DOHH2 (cell line): Measurements from ENCODE around the gene HMGCS2.

Source experiments
- H3F3A ChIP-seq: fragments of 200-600 bp; sonication (generic), shearing (Covaris generic); 2 replicates; pipeline ENCODE4 v1.6.0; 2016; ENCODE audit warnings: antibody characterized with exemption, mild to moderate bottlenecking; ENCODE audit not compliant: control insufficient read depth, insufficient read depth
- H3K27ac ChIP-seq: fragments of 200-600 bp; sonication (generic); 2 replicates; pipeline ENCODE4 v1.5.1; 2014; ENCODE audit warnings: low read depth, mild to moderate bottlenecking, low read length, moderate library complexity
- H3K27me3 ChIP-seq: fragments of 200-600 bp; sonication (generic); 2 replicates; pipeline ENCODE4 v1.6.1; 2014; ENCODE audit warnings: mild to moderate bottlenecking, low read length, mixed read lengths; ENCODE audit not compliant: control insufficient read depth
- H3K36me3 ChIP-seq: fragments of 200-600 bp; sonication (generic); 2 replicates; pipeline ENCODE4 v1.6.1; 2014; ENCODE audit warnings: mild to moderate bottlenecking, low read length, moderate library complexity, mixed read lengths; ENCODE audit not compliant: control insufficient read depth
- H3K4me1 ChIP-seq: fragments of 200-600 bp; sonication (generic); 2 replicates; pipeline ENCODE4 v1.6.1; 2014; ENCODE audit warnings: mild to moderate bottlenecking, low read length, mixed read lengths; ENCODE audit not compliant: control insufficient read depth
- H3K4me2 ChIP-seq: fragments of 200-600 bp; sonication (generic); 2 replicates; pipeline ENCODE4 v1.6.0; 2014; ENCODE audit warnings: mild to moderate bottlenecking, low read length, moderate library complexity
- H3K4me3 ChIP-seq: fragments of 200-600 bp; sonication (generic); 2 replicates; pipeline ENCODE4 v1.5.1; 2014; ENCODE audit warnings: mild to moderate bottlenecking, low read length, mixed read lengths
- H3K79me2 ChIP-seq: fragments of 200-600 bp; sonication (generic); 2 replicates; pipeline ENCODE4 v1.6.1; 2014; ENCODE audit warnings: mild to moderate bottlenecking, low read length, mixed read lengths; ENCODE audit not compliant: control insufficient read depth
- H3K9me2 ChIP-seq: fragments of 200-600 bp; sonication (generic); replicated peaks from 2 replicates; pipeline ENCODE4 v1.6.1; 2014; ENCODE audit warnings: mild to moderate bottlenecking, low read length, mixed read lengths; ENCODE audit not compliant: control insufficient read depth
- H3K9me3 ChIP-seq: fragments of 200-600 bp; sonication (generic); 2 replicates; pipeline ENCODE4 v1.6.1; 2014; ENCODE audit warnings: antibody characterized with exemption, low read length, mixed read lengths; ENCODE audit not compliant: control insufficient read depth, insufficient read depth
- H4K20me1 ChIP-seq: fragments of 200-600 bp; sonication (generic); 2 replicates; pipeline ENCODE4 v1.6.0; 2014; ENCODE audit warnings: low read depth, mild to moderate bottlenecking, antibody characterized with exemption, low read length, moderate library complexity; ENCODE audit not compliant: control insufficient read depth, insufficient read depth
- CTCF ChIP-seq: fragments of 200-600 bp; sonication (generic); IDR thresholded peaks from one replicate; pipeline ENCODE4 v1.5.1; 2014; ENCODE audit warnings: antibody characterized with exemption, mild to moderate bottlenecking, low read depth, low read length; ENCODE audit not compliant: poor library complexity, severe bottlenecking
- EZH2phosphoT487 ChIP-seq: fragments of 200-600 bp; sonication (generic); IDR thresholded peaks from 2 replicates; pipeline ENCODE4 v1.6.1; 2017; ENCODE audit warnings: borderline replicate concordance, mild to moderate bottlenecking, antibody characterized with exemption, low read length, moderate library complexity, mixed read lengths

Gene HMGCS2

GRCh38 chr1:119799599-119800177, 31.0 kb upstream of the HMGCS2 start:
- Histone ChIP-seq H3K4me2 (no peak overlapping the region), H3K79me2 (no peaks in the 10 kb centered on the region), H3K9me2 (no peaks in the 10 kb centered on the region), H3K27ac (no peak overlapping the region), H3K9me3 (no peaks in the 10 kb centered on the region), H3F3A (no peaks in the 10 kb centered on the region), H3K4me1 (no peaks in the 10 kb centered on the region), H3K36me3 (no peaks in the 10 kb centered on the region), H3K4me3 (no peak overlapping the region), H3K27me3 (no peaks in the 10 kb centered on the region), H4K20me1 (no peaks in the 10 kb centered on the region)
- TF ChIP-seq CTCF: no peak
- TF ChIP-seq EZH2phosphoT487: no peak

- no peak overlapping the region for H3K4me2 ChIP-seq
- H3K9me2 ChIP-seq: no peaks in the 10 kb centered on the region
- H3K9me3 ChIP-seq: no peaks in the 10 kb centered on the region
- no peaks in the 10 kb centered on the region for H3K36me3 ChIP-seq
- no peak for TF ChIP-seq CTCF
- no peak for TF ChIP-seq EZH2phosphoT487
- no peak overlapping the region for H3K27ac ChIP-seq
- no peaks in the 10 kb centered on the region for H3K4me1 ChIP-seq
- no peak overlapping the region for H3K4me3 ChIP-seq
- no peaks in the 10 kb centered on the region for H3K79me2 ChIP-seq
- H4K20me1 ChIP-seq: no peaks in the 10 kb centered on the region
- H3F3A ChIP-seq: no peaks in the 10 kb centered on the region
- H3K27me3 ChIP-seq: no peaks in the 10 kb centered on the region
These were observed 30.3 kb upstream of the HMGCS2 start for GRCh38 chr1:119799003-119799402.

DNA sequence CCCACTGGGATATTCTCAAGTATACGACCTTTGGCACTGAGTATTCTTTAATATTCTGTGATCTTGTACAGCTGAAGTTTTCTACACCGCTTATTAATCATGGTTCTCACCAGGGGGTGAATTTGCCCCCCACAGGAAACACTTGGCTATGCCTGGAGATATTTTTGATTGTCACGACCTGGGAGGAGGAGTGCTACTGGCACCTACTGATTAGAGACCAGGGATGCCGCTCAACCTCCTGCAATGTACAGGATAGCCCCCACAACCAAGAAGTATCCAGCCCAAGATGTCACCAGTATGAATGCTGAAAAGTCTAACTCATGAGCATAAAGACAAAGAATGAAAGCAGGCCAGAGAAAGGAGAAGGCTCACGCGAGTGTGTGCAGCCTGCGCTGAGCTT, 28.9 kb upstream of the HMGCS2 start:
- Histone ChIP-seq H3K36me3 (no peaks in the 10 kb centered on the region), H3F3A (no peaks in the 10 kb centered on the region), H3K27me3 (no peaks in the 10 kb centered on the region), H3K4me3 (no peak overlapping the region), H3K79me2 (no peaks in the 10 kb centered on the region), H3K4me2 (no peak overlapping the region), H3K4me1 (no peaks in the 10 kb centered on the region), H3K9me2 (no peaks in the 10 kb centered on the region), H4K20me1 (no peaks in the 10 kb centered on the region), H3K9me3 (no peaks in the 10 kb centered on the region), H3K27ac (no peak overlapping the region)
- TF ChIP-seq EZH2phosphoT487: no peak

DNA sequence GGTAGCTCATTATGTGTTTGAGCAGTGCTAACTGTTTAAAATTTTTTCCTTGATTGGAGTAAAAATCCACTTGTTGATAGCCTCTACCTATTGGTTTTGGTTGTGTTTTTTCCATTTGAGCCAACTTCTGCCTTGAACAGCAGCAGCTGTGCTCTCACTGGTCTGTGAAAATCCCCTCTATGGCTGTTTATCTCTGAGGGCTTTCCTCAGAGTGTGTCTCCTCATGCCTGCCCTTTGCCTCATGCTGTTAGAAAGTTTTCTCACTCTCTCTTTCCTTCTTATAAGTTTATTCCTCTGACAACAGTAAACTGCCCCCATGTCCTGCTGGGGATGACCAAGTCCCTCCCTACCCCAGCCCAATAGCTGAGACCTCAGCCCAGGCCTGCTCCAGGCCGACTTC, 28.5 kb upstream of the HMGCS2 start:
- H3K9me3 ChIP-seq: no peaks in the 10 kb centered on the region
- H3K4me1 ChIP-seq: no peaks in the 10 kb centered on the region
- TF ChIP-seq EZH2phosphoT487: no peak
- H3K4me3 ChIP-seq: no peak overlapping the region
- no peaks in the 10 kb centered on the region for H3K9me2 ChIP-seq
- H3K27me3 ChIP-seq: no peaks in the 10 kb centered on the region
- H3K4me2 ChIP-seq: no peak overlapping the region
- H3K36me3 ChIP-seq: no peaks in the 10 kb centered on the region
- H3F3A ChIP-seq: no peaks in the 10 kb centered on the region
- H3K79me2 ChIP-seq: no peaks in the 10 kb centered on the region
- H4K20me1 ChIP-seq: no peaks in the 10 kb centered on the region
- H3K27ac ChIP-seq: no peak overlapping the region
